H1 (cell line): Measurements from ENCODE around the gene NFX1.

ENCODE experiments used
- CREB1 ChIP-seq: IDR thresholded peaks from 2 replicates; pipeline ENCODE4 v1.6.1; 2012; ENCODE audit warnings: inconsistent platforms
- EZH2 ChIP-seq: fragments of 200-600 bp; sonication (generic); IDR thresholded peaks from 2 replicates; pipeline ENCODE4 v1.7.1; 2012; ENCODE audit warnings: low read depth, mild to moderate bottlenecking, moderate library complexity, low read length, inconsistent platforms; ENCODE audit not compliant: severe bottlenecking
- HDAC2 ChIP-seq, 2 experiments: fragments of 300-600 bp in 1 of 2; sonication (generic) in 1 of 2; IDR thresholded peaks; 2 replicates each; pipeline ENCODE4 v1.6.1; 2011 to 2012; ENCODE audit warnings: low read depth in 2 of 2, low read length in 2 of 2, mild to moderate bottlenecking in 2 of 2, moderate library complexity in 2 of 2, borderline replicate concordance in 1 of 2, inconsistent platforms in 1 of 2
- PHF8 ChIP-seq: fragments of 200-600 bp; sonication (generic); conservative IDR thresholded peaks from 2 replicates; pipeline ENCODE4 v1.7.1; 2012; ENCODE audit warnings: low read depth, mild to moderate bottlenecking, inconsistent platforms, low read length, moderate library complexity
- SUZ12 ChIP-seq: fragments of 200-600 bp; sonication (generic); IDR thresholded peaks from 2 replicates; pipeline ENCODE4 v1.6.1; 2012; ENCODE audit warnings: mild to moderate bottlenecking, inconsistent platforms, low read length, moderate library complexity, mixed read lengths
- TCF12 ChIP-seq: IDR thresholded peaks from 2 replicates; pipeline ENCODE4 v1.6.1; 2011; ENCODE audit warnings: low read depth, mild to moderate bottlenecking, low read length
- TEAD4 ChIP-seq: IDR thresholded peaks from 2 replicates; pipeline ENCODE4 v1.6.1; 2012; ENCODE audit warnings: low read depth, low read length, inconsistent platforms, mixed read lengths
- TF ChIP-seq, protein P1 (sequence below): IDR thresholded peaks from 2 replicates; pipeline ENCODE4 v1.6.1; 2011; ENCODE audit warnings: low read length, improper control_type of control experiment

DNA sequence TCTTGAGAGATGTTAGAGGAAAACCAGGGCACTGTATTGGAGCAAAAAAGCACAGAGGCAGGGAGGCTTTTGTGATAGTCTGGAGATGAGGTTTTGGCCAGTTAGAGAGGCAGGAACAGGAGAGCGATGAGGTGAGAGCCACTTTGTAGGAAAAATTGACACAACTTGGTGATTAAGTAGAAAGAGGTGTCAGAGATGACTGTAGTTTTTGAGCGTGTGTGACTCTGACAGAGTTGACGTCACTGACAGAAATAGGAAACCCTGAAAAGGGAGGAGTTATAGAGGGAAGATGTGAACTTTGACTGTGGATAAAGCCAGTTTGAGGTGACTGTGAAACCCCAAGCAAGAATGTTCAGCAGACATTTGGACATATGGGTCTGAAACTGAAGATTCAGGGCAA lies 15.7 kb downstream of the NFX1 start:
- TF ChIP-seq CREB1 (no peak), HDAC2 (IDR thresholded peaks at IDR 0.05; ENCODE audit: borderline replicate concordance in 1 of 2, low read depth in 2 of 2, low read length in 2 of 2) (no peak), SUZ12 (no peak), PHF8 (no peak), TEAD4 (no peak), EZH2 (no peak), TCF12 (no peak)
- TF ChIP-seq, protein P1, sequence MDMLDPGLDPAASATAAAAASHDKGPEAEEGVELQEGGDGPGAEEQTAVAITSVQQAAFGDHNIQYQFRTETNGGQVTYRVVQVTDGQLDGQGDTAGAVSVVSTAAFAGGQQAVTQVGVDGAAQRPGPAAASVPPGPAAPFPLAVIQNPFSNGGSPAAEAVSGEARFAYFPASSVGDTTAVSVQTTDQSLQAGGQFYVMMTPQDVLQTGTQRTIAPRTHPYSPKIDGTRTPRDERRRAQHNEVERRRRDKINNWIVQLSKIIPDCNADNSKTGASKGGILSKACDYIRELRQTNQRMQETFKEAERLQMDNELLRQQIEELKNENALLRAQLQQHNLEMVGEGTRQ, result no peak
